GM21390 (cell line): ENCODE measurements around the gene PRRC1.

ENCODE experiments used
- ATAC-seq: cut with Tn5 transposase; IDR thresholded peaks from one replicate; pipeline ENCODE4 v1.9.1; 2021; ENCODE audit not compliant: unreplicated experiment

Gene PRRC1

GRCh38 chr5:127574852-127575679, 57.6 kb downstream of the PRRC1 start:
- no peak for ATAC-seq

- ATAC-seq: no peak
Observed at GRCh38 chr5:127577458-127577857, 60.0 kb downstream of the PRRC1 start.

- ATAC-seq: peak; percentile 48
Observed at GRCh38 chr5:127580731-127581130, 63.3 kb downstream of the PRRC1 start.

GRCh38 chr5:127581450-127581849, 64.0 kb downstream of the PRRC1 start:
- no peak for ATAC-seq

GRCh38 chr5:127582773-127583370, 65.4 kb downstream of the PRRC1 start:
- ATAC-seq: no peak

- no peak for ATAC-seq
Observed at GRCh38 chr5:127583866-127584265, 66.4 kb downstream of the PRRC1 start.

- ATAC-seq: no peak
Observed at GRCh38 chr5:127585661-127586060, 68.2 kb downstream of the PRRC1 start.

- ATAC-seq: peak; percentile 74
Observed at GRCh38 chr5:127586066-127586770, 68.8 kb downstream of the PRRC1 start.

GRCh38 chr5:127586811-127587210, 69.4 kb downstream of the PRRC1 start:
- peak; percentile 39 for ATAC-seq

- no peak for ATAC-seq
Observed at GRCh38 chr5:127587246-127587917, 69.9 kb downstream of the PRRC1 start.

- ATAC-seq: no peak
Observed at GRCh38 chr5:127588368-127588767, 70.9 kb downstream of the PRRC1 start.

- no peak for ATAC-seq
Observed at GRCh38 chr5:127589309-127590030, 72.0 kb downstream of the PRRC1 start.

GRCh38 chr5:127590156-127590722, 72.8 kb downstream of the PRRC1 start:
- peak; percentile 43 for ATAC-seq

GRCh38 chr5:127595484-127596368, 78.3 kb downstream of the PRRC1 start:
- ATAC-seq: no peak

- no peak for ATAC-seq
Observed at GRCh38 chr5:127596501-127596900, 79.1 kb downstream of the PRRC1 start.

- ATAC-seq: no peak
Observed at GRCh38 chr5:127599320-127599719, 81.9 kb downstream of the PRRC1 start.

- ATAC-seq: no peak
Observed at GRCh38 chr5:127599847-127600246, 82.4 kb downstream of the PRRC1 start.

GRCh38 chr5:127601111-127601510, 83.7 kb downstream of the PRRC1 start:
- ATAC-seq: no peak

- ATAC-seq: no peak
Observed at GRCh38 chr5:127601601-127602000, 84.2 kb downstream of the PRRC1 start.
